K562 (cell line): Measurements from ENCODE around the gene ZNF837. TPM values are rescaled to one million over a fixed set of nuclear protein-coding genes. Genes with fewer than 3 reads are reported as not detected.

Source experiments
- CHD4 ChIP-seq: fragments of 200-600 bp; sonication (generic); IDR thresholded peaks from 3 replicates; pipeline ENCODE4 v1.6.1; 2012; ENCODE audit warnings: low read depth, mild to moderate bottlenecking, mixed read lengths, low read length, inconsistent platforms; ENCODE audit not compliant: insufficient read depth, insufficient replicate concordance, poor library complexity, severe bottlenecking
- DACH1 ChIP-seq: fragments of 450-650 bp; IDR thresholded peaks from 2 replicates; pipeline ENCODE4 v1.6.1; 2018; ENCODE audit not compliant: partially characterized antibody
- ETS1 ChIP-seq: conservative IDR thresholded peaks from 2 replicates; pipeline ENCODE4 v1.6.1; 2011; ENCODE audit warnings: low read depth, mild to moderate bottlenecking, low read length; ENCODE audit not compliant: control insufficient read depth
- MXI1 ChIP-seq: IDR thresholded peaks from 2 replicates; pipeline ENCODE4 v1.6.1; 2011; ENCODE audit warnings: low read depth, mild to moderate bottlenecking, improper control_type of control experiment, low read length
- NFIC ChIP-seq: fragments of 450-650 bp; IDR thresholded peaks from 2 replicates; pipeline ENCODE4 v1.6.1; 2017; ENCODE audit warnings: mild to moderate bottlenecking, inconsistent platforms
- POLR2AphosphoS2 ChIP-seq: IDR thresholded peaks from 2 replicates; pipeline ENCODE4 v1.6.1; 2012; ENCODE audit warnings: low read length, improper control_type of control experiment
- RBM14 ChIP-seq: fragments of 200-400 bp; formaldehyde crosslinking; IDR thresholded peaks from 2 replicates; pipeline ENCODE4 v1.6.1; 2018; ENCODE audit warnings: low read depth, mild to moderate bottlenecking, low read length, moderate library complexity, borderline replicate concordance; ENCODE audit not compliant: insufficient read depth
- RREB1 ChIP-seq: fragments of 250-450 bp; sonication (Bioruptor Pico); IDR thresholded peaks from 2 replicates; pipeline ENCODE4 v1.4.0; 2020
- SRF ChIP-seq, 2 experiments: fragments of 250-450, 450-650 bp in 1 of 2; sonication (Bioruptor Pico) in 1 of 2; sonication (generic) in 1 of 2; formaldehyde crosslinking; IDR thresholded peaks; 2 replicates each; pipeline versions ENCODE4 v1.5.0 to v1.5.1; 2020 to 2022; ENCODE audit warnings: mild to moderate bottlenecking in 1 of 2, missing genetic modification reagents in 1 of 2
- TCF3 ChIP-seq: sonication (generic); formaldehyde crosslinking; IDR thresholded peaks from 2 replicates; pipeline ENCODE4 v1.4.0; 2020; ENCODE audit warnings: mild to moderate bottlenecking, missing genetic modification reagents
- THRAP3 ChIP-seq: fragments of 450-650 bp; IDR thresholded peaks from 2 replicates; pipeline ENCODE4 v1.6.1; 2016; ENCODE audit warnings: mild to moderate bottlenecking, inconsistent platforms, borderline replicate concordance
- TRIM28 ChIP-seq: fragments of 450-650 bp; IDR thresholded peaks from 2 replicates; pipeline ENCODE4 v1.6.1; 2017
- TSC22D4 ChIP-seq: fragments of 450-650 bp; IDR thresholded peaks from 2 replicates; pipeline ENCODE4 v1.6.1; 2016; ENCODE audit warnings: missing genetic modification characterization, missing biosample characterization, control low read depth
- ZBTB1 ChIP-seq: sonication (generic); formaldehyde crosslinking; IDR thresholded peaks from 2 replicates; pipeline ENCODE4 v1.8.1; 2023; ENCODE audit warnings: missing genetic modification reagents, low read depth, mild to moderate bottlenecking, borderline replicate concordance
- ZNF263 ChIP-seq: sonication (generic); formaldehyde crosslinking; IDR thresholded peaks from 2 replicates; pipeline ENCODE4 v1.8.0; 2022; ENCODE audit warnings: mild to moderate bottlenecking, missing genetic modification reagents, borderline replicate concordance
- ZNF644 ChIP-seq: fragments of 200-800 bp; sonication (Bioruptor generic); IDR thresholded peaks from 2 replicates; pipeline ENCODE4 v1.6.1; 2016; ENCODE audit warnings: low read depth, missing genetic modification characterization, missing compliant biosample characterization
- polyA plus RNA-seq, 8 experiments: library from polyadenylated mRNA; depleted of rRNA in 4 of 8; stranded (reverse) in 5 of 8; unstranded in 3 of 8; fragments of >200 nt; fragmentation: Nextera tagmentation in 2 of 8; fragmentation: Illumina TruSeq in 1 of 8; extraction: Ambion mirVana in 2 of 8; extraction: Trizol in 1 of 8; gene quantifications; 2 replicates each; pipeline versions ENCODE4 v1.2.1 to v1.2.3, GENCODE V29; 2011 to 2014; ENCODE audit warnings: inconsistent platforms in 1 of 8, missing spikeins in 1 of 8
- total RNA-seq, 7 experiments: library from RNA; depleted of rRNA in 6 of 7; stranded (reverse); fragments of >200 nt in 6 of 7; fragmentation: Illumina TruSeq in 2 of 7; extraction: Trizol in 2 of 7; gene quantifications; 2 replicates each; pipeline versions ENCODE4 v1.2.1 to v1.2.3, GENCODE V29; 2011 to 2021; ENCODE audit warnings: low replicate concordance in 1 of 7
- TF ChIP-seq, protein P1 (sequence below): fragments of 200-800 bp; sonication (Bioruptor generic); IDR thresholded peaks from 2 replicates; pipeline ENCODE4 v1.6.1; 2017; ENCODE audit warnings: missing genetic modification characterization, missing compliant biosample characterization

Gene ZNF837
- total and polyA plus RNA-seq, 9 of the 15 experiments (the other 6 are each of a cell fraction or from before 2014, with no cell fraction given), result 0.11 to 2.1 (median 0.57) TPM; not detected in 4

- TF ChIP-seq RREB1 (CRISPR knock-in tag), result no peak
- no peak for TF ChIP-seq RBM14
- 0 out of 4 replicates have a peak, but pooled peaks of 1 of the 2 experiments have one; percentile 32 for TF ChIP-seq SRF (CRISPR knock-in tag; IDR thresholded peaks at IDR 0.05)
- TF ChIP-seq TSC22D4 (tag), result no peak
- TF ChIP-seq ZNF263 (CRISPR knock-in tag), result no peak; the same call in 1 of the 2 replicates
- 0 out of 2 replicates have a peak, but pooled peaks have one; percentile 70 for TF ChIP-seq POLR2AphosphoS2
- TF ChIP-seq CHD4, result no peak
- TF ChIP-seq ETS1, result no peak
- TF ChIP-seq MXI1, result peak; percentile 99
- no peak for TF ChIP-seq DACH1
- TF ChIP-seq TRIM28, result no peak
- no peak for TF ChIP-seq ZBTB1 (CRISPR knock-in tag)
- TF ChIP-seq ZNF644 (tag), result no peak
- peak; percentile 27; the same call in 1 of the 2 replicates for TF ChIP-seq NFIC
- no peak for TF ChIP-seq THRAP3
- TF ChIP-seq TCF3 (CRISPR knock-in tag), result no peak; the same call in 1 of the 2 replicates
- TF ChIP-seq, protein P1, sequence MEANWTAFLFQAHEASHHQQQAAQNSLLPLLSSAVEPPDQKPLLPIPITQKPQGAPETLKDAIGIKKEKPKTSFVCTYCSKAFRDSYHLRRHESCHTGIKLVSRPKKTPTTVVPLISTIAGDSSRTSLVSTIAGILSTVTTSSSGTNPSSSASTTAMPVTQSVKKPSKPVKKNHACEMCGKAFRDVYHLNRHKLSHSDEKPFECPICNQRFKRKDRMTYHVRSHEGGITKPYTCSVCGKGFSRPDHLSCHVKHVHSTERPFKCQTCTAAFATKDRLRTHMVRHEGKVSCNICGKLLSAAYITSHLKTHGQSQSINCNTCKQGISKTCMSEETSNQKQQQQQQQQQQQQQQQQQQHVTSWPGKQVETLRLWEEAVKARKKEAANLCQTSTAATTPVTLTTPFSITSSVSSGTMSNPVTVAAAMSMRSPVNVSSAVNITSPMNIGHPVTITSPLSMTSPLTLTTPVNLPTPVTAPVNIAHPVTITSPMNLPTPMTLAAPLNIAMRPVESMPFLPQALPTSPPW, result peak; percentile 76
These were observed 20.3 kb upstream of the ZNF837 start (continued) for GRCh38 chr19:58400916-58401839.
